Endothelial cell (in vitro differentiated cells): ENCODE data around the gene COL3A1. TPM values are rescaled to one million over a fixed set of nuclear protein-coding genes. Genes with fewer than 3 reads are reported as not detected.
A peak's percentile ranks its signal among the peaks of the same experiment; 100 is the strongest.

Source experiments
- DNase-seq: peaks from one replicate; pipeline ENCODE4 v3.0.0; 2021; ENCODE audit warnings: low spot score
- H3K27ac Mint-ChIP-seq: one replicate; pipeline ENCODE4 v1.8.0; 2021; ENCODE audit warnings: mixed read lengths, inconsistent platforms; ENCODE audit not compliant: unreplicated experiment
- H3K27me3 Mint-ChIP-seq: one replicate; pipeline ENCODE4 v1.8.0; 2021; ENCODE audit warnings: mild to moderate bottlenecking, moderate library complexity, mixed read lengths, inconsistent platforms; ENCODE audit not compliant: unreplicated experiment
- H3K36me3 Mint-ChIP-seq: one replicate; pipeline ENCODE4 v1.8.0; 2021; ENCODE audit warnings: mild to moderate bottlenecking, low read depth, mixed read lengths, inconsistent platforms; ENCODE audit not compliant: unreplicated experiment
- H3K4me1 Mint-ChIP-seq: one replicate; pipeline ENCODE4 v1.8.0; 2021; ENCODE audit warnings: mild to moderate bottlenecking, mixed read lengths, inconsistent platforms; ENCODE audit not compliant: unreplicated experiment
- H3K4me3 Mint-ChIP-seq: one replicate; pipeline ENCODE4 v1.8.0; 2021; ENCODE audit warnings: mild to moderate bottlenecking, mixed read lengths, inconsistent platforms; ENCODE audit not compliant: unreplicated experiment
- H3K9me3 Mint-ChIP-seq: one replicate; pipeline ENCODE4 v1.8.0; 2021; ENCODE audit warnings: mixed read lengths, inconsistent platforms; ENCODE audit not compliant: unreplicated experiment
- total RNA-seq: library from RNA; stranded (reverse); fragmentation: NEBNext Ultra II Directional; extraction: Animal tissue kit (Norgen Biotek cat#: 25700); gene quantifications from one replicate; pipeline ENCODE4 v1.2.1, GENCODE V29; 2021; ENCODE audit not compliant: unreplicated experiment
- TF ChIP-seq, protein P1 (sequence below): fragments of 200-600 bp; sonication (generic); IDR thresholded peaks from one replicate; pipeline ENCODE4 v1.5.0; 2021; ENCODE audit warnings: antibody characterized with exemption; ENCODE audit not compliant: unreplicated experiment

Gene COL3A1
- total RNA-seq, 1 donor from 2014 or later: 0.31 TPM

- no peak overlapping the region for H3K4me3 Mint-ChIP-seq
- peaks cover 3% of the 10 kb centered on the region for H3K4me1 Mint-ChIP-seq
- no peak for DNase-seq
- H3K9me3 Mint-ChIP-seq: no peaks in the 10 kb centered on the region
- no peaks in the 10 kb centered on the region for H3K36me3 Mint-ChIP-seq
- TF ChIP-seq, protein P1, sequence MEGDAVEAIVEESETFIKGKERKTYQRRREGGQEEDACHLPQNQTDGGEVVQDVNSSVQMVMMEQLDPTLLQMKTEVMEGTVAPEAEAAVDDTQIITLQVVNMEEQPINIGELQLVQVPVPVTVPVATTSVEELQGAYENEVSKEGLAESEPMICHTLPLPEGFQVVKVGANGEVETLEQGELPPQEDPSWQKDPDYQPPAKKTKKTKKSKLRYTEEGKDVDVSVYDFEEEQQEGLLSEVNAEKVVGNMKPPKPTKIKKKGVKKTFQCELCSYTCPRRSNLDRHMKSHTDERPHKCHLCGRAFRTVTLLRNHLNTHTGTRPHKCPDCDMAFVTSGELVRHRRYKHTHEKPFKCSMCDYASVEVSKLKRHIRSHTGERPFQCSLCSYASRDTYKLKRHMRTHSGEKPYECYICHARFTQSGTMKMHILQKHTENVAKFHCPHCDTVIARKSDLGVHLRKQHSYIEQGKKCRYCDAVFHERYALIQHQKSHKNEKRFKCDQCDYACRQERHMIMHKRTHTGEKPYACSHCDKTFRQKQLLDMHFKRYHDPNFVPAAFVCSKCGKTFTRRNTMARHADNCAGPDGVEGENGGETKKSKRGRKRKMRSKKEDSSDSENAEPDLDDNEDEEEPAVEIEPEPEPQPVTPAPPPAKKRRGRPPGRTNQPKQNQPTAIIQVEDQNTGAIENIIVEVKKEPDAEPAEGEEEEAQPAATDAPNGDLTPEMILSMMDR: no peak
- no peak overlapping the region for H3K27ac Mint-ChIP-seq
- H3K27me3 Mint-ChIP-seq: no peaks in the 10 kb centered on the region
Observed at GRCh38 chr2:188973641-188974040, 532 bp upstream of the COL3A1 start.

DNA sequence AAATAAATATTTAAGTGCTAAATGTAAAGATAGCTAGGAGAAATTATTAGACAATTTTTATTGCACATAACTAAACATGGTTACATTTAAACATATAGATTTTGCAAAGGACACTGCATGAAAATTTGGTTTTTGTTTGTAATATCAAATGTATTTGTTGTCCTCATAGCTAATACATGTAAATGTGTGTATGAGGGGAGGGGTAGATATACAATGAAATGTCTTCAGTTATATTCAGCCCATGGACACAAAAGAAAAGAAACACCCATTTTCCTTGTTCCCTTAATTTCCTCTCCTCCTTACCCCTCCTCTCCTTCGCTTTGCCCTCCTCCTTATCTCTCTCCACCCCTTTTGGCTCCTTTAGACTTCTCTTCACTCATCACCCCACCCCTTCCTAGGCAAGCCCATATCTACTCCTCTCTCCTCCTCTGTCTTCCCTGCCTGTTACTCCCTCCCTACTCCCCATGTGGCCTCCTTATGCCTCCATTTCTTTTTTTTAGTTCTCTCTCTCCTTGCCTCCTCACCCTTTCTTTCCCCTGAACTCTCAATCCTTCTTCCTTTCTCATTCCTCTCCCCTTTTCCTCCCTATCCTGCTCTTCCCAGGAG is 1.4 kb downstream of the COL3A1 start:
- Mint-ChIP-seq H3K36me3 (no peaks in the 10 kb centered on the region), H3K9me3 (no peaks in the 10 kb centered on the region), H3K27me3 (no peaks in the 10 kb centered on the region), H3K27ac (no peak overlapping the region), H3K4me3 (no peak overlapping the region), H3K4me1 (peaks cover 8% of the 10 kb centered on the region)
- TF ChIP-seq, protein P1: no peak
- DNase-seq: no peak

GRCh38 chr2:188976545-188977268 is 2.5 kb downstream of the COL3A1 start:
- Mint-ChIP-seq H3K9me3 (no peaks in the 10 kb centered on the region), H3K36me3 (no peaks in the 10 kb centered on the region), H3K4me3 (no peak overlapping the region), H3K4me1 (peaks cover 8% of the 10 kb centered on the region), H3K27me3 (no peaks in the 10 kb centered on the region), H3K27ac (no peak overlapping the region)
- TF ChIP-seq, protein P1: peak; percentile 17
- DNase-seq: no peak

DNA sequence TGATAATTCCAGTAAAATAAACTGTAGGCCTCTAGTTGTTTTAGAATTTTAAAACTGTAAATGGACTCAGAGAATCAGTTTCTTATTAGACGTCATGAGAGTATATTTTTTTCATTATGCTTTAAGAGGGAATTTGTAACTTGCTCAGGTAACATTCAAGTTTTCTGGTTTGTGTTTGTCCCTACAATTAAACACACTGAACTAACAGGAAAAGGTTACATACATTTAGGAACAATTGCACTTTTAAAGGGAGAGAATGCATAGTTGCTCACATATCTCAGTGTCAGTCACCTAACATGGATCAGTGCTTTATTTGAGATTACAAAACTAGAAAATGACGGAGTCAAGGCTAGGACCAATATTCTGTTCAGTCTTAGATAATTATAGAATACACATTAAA is 3.1 kb downstream of the COL3A1 start:
- Mint-ChIP-seq H3K4me3 (no peak overlapping the region), H3K9me3 (no peaks in the 10 kb centered on the region), H3K36me3 (no peaks in the 10 kb centered on the region), H3K4me1 (peaks cover 8% of the 10 kb centered on the region), H3K27me3 (no peaks in the 10 kb centered on the region), H3K27ac (no peak overlapping the region)
- DNase-seq: no peak
- TF ChIP-seq, protein P1: no peak

GRCh38 chr2:188978291-188979081 is 4.3 kb downstream of the COL3A1 start:
- peaks cover 8% of the 10 kb centered on the region for H3K4me1 Mint-ChIP-seq
- H3K4me3 Mint-ChIP-seq: no peak overlapping the region
- TF ChIP-seq, protein P1: no peak
- H3K36me3 Mint-ChIP-seq: no peaks in the 10 kb centered on the region
- no peak for DNase-seq
- no peaks in the 10 kb centered on the region for H3K27me3 Mint-ChIP-seq
- no peak overlapping the region for H3K27ac Mint-ChIP-seq
- no peaks in the 10 kb centered on the region for H3K9me3 Mint-ChIP-seq
